Measurements from ENCODE around the gene DNAJB5.
"Not testable (repeated sequence)": the region's sequence is repeated elsewhere in the genome, so short reads cannot be mapped to it uniquely, and the experiment has no call there.

The DNAJB5 gene

DNA sequence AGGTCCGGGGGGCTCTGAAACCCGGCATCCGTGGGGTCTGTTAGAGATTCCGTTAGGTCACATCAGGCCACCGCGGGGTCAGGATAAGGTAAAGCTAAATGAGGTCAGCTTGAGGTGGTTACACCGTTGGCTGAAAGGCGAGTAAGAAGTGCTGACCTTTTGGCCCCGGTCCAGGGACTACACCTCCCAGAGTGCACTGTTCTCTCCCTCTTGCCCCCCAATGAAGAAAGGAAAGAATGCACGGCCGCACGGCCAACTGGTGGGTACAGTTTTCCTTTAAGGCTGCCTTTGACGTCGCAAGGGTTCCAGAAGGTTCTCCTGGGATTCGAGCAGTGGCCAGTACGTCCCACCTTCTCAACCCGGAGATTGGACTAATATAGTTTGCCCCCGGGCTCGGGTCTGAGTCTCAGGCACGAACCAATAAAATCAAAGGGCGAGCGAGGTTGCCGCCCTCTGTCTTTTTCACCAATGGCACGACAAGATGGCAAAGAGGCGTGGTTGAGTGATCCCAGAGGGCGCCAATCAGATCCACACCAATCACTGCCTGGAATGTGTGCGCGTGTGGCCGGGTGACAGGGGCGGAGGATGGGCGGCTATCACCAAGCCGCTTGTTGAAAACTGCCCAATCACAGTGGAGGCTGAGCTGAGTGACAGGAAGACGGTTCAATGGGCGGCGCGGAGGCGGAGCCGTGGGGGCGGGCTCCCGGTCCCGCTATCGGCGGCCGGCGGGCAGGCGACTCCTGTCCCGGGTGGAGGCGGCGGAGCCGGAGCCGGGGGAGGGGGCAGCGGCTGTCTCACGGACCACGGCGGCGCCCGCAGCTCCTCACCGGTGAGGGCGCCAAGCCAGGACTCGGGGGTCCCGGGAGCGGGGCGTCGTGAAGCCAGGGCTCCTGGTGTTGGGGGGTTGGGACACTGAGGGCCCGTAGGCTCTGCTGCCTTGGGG is at the start of gene DNAJB5:
Gene DNAJB5, plus strand, starts transcription at position 743 of the 943 bp plus-strand sequence. CDS start 886 bp downstream, outside the sequence.
- peak; percentile 95 for FAIRE-seq

DNA sequence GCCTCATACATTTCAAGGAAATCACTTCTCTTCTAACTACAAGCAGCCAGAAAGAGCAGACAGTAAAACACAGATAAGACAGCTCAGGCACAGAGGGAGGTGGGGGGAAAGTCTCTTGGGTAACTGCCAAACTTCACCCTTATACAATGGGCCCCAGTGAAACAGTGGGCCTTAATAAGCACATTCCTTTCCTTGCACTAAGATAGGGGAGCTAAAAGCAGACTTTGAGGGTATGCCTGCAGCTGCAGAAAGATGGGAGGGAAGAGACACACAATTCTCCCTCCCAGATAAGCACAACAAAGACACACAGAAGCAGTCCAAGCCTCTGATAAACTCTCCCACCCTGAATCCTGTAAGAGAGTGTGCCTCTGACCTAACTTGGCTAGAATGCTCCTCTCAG is 49.6 kb upstream of the DNAJB5 start:
- not testable (repeated sequence) for FAIRE-seq

DNA sequence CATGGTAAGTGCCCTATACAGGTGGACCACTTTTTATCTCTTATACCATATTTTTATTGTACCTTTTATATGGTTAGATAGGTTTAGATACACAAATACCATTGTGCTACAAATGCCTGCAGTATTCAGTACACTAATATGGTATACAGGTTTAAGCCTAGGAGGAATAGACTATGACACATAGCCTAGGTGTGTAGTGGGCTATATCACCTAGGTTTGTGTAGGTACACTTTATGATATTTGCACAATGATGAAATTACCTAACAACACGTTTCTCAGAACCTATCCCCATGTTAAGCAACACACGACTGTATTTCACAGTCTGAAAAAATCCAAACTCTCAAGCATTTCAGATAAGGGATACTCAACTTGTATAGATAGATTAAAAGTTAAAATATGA is 41.1 kb upstream of the DNAJB5 start:
- FAIRE-seq = no peak

DNA sequence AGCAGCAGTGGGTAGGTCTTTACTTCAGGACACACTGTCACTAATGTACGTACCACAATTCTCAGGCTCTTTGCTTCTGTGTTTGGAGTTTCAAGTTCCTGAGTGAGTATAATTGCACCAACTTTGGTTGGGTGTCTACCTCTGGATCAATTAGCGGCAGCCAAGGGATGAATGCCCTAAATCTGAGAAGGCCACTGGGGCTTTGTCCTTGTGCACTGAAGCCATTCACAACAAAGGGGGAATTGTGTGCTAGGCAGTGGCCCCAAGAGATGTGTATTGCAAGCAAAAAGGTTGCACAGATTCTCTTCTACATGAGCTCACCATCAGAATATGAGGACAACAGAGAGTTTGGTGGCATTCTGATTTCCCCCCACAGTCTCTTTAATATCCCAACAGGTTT is 35.3 kb upstream of the DNAJB5 start:
- no peak for FAIRE-seq

DNA sequence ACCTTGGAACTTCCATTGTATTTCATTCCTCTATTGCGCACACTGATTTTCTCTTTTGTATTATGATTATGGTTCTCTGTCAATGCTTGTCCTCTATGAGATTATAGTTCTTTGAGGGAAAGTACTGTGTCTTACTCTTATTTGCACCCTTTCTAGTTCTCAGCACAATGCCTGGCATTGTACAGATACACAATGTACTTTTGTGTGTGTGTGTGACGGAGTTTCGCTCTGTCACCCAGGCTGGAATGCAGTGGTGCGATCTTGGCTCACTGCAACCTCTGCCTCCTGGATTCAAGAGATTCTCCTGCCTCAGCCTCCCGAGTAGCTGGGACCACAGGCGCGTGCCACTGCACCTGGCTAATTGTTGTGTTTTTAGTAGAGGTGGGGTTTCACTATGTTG is 33.5 kb upstream of the DNAJB5 start:
- not testable (repeated sequence) for FAIRE-seq

DNA sequence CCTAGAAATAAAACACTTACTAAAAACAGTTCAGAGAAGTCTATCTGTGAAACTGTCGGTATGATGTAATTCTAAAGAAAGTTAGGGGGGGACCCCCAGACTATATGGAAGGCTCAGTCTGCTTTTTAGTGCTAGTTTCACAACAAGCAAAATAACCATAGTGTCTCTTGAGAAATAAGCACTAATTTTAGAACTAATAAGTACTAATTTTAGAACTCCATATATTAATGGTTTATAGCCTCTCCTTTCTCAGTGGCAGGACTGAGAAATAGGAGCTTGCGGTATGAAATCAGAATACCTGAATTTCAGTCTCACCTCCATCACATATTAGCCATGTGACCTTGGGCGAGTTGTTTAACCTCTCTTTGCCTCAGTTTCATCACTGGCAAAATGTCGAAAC is 32.9 kb upstream of the DNAJB5 start:
- no peak for FAIRE-seq

DNA sequence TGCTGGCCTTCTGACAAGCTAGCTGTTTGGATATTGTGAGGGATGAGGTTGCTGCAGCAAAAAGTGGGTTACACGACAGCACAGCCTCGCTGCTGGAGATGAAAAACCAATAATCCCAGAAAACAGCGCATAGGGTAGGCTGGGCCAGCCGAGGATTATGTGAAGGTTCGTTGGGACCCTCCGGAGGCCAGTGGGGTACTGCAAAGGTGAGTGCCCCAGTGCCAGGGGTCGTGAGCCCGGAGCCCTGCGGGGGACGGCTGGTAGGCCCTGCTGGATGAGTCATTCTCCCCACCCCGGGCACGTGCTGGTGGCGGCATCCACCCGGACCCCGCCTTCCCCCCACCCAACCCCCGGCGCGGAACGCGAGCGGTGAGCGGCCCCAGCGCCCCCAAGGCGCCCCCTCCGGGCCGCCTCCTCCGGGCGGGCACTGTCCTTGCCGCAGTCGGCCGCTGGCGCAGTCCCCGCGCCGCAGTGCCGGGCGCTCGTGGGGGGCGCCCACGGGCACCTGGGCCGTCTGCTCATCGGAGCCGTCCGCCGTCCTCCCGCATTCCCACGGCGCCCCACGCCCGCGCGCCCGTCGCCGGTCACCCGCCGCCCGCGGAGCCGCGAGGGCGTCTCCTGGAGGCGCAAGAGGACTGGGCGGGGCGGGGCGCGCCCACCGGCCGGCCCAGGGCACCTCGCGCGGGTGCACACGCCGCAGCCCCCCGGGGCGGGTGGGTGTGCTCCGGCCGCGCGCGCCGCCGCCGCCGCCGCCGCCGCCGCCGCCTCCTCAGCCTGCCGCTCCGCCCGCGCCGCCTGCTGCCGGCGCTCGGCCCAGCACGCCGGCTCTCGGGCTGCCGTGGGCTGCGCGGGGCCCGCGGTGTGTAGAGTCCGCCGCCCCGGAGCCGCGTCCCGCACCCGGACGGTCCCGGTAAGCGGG is 31.8 kb upstream of the DNAJB5 start, which contains the start of gene PHF24:
Gene PHF24, plus strand, starts transcription at position 794 of the 919 bp plus-strand sequence. CDS start 13,014 bp downstream, outside the sequence.
- no peak for FAIRE-seq

DNA sequence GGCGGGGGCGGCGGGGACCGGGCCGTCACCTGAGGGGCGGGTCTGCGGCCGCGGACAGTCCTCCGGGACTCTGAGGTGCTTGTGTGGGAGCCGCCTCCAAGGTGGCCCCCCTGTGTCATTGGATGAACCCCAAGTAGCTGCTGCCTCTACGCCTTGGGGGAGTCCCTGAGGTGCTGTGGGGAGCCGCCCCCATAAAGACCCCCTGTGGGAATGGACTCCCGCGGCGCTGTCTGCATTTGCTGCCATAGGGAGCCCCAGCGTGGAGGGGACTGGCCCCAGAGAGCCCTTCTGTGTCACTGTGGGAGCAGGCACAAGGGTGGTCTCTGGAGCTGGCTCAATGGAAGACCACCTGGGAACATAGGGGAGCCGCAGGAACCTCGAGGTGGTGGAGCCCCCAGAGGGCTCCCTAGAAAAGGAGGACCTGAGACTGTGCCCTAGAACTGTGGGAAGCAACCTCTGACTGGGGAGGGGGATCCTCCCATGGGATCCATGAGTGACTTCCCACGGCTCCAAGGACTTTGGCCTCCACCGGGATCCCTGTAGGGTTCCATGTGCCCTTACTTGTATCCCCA is 31.0 kb upstream of the DNAJB5 start:
- no peak for FAIRE-seq

DNA sequence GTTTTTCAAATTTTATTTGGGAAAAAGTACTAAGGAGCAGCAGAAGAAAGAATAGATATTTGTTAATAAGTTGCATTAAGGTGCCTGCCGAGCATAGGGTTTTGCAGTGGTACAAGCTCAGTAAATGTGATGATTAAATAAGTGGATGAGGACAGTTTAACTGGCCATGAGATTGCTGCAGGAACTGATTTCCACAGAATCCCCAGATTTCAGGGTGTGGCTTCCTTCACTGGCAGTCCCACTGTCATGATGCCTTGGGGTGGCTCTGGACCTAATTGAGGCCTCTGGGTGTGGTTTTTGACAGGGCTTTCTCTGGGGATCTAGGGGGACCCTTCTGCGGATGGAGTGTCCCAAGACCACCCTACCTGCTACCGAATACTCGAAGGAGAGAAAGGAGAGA is 30.1 kb upstream of the DNAJB5 start:
- FAIRE-seq = no peak

DNA sequence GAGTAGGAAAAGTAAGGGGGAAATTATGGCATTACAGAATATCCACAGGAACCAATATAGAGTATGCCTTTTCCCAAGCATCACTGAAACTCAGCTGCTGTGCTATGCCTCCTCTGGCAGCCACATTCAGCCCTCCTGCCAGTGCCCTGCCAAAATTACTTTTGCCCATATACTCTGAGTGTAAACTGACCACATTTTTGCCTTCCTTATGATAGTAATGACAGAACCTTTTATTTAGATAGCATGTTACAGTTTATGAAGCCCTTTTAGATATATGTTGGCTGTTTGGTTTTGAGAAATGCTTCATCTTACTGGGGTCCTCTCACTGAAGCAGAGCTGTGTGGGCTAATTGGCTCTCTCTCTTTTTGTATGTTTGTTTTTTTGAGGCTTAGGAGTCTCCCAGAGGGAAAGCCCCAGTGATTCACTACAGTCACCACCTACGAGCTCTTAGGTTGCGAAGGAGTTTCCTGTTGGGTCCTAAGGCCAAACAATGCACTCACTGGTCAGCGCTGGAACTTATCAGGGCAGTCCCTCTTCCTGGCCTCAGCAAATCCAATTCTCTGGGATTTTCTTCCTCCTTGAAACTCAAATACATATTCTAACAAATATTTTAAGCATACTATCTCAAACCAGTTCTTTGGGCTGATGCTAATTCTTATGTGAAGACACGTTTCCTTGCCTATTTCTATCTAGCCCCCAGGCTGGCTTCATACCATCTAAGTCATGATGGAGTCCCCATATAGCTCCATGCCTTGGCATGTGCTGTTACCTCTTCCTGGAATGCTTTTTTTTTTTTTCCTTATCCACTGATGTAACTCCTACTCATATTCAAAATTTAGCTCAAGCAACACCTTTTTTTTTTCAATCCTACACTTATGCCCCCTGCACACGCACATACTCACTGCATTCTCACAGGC is 27.7 kb upstream of the DNAJB5 start:
- no peak for FAIRE-seq

DNA sequence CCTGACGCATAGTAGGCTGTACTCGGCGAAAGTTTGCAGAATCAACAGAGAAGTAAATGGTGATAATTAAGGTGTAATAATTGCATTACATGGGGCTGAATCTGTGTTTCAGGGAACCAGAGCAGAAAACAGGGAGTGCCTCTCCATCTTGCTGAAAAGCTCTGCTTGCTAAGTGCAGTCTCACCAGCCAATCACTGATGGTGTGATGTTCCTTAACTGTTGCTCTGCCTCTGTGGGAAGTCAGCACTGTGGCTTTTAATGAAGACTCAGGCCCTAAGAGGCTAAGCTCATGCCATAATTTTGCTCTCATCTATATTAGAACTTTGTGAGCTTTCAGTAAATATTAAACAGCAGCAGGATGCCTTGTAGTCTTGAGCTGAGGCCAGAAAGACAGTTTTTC is 27.0 kb upstream of the DNAJB5 start:
- no peak for FAIRE-seq

DNA sequence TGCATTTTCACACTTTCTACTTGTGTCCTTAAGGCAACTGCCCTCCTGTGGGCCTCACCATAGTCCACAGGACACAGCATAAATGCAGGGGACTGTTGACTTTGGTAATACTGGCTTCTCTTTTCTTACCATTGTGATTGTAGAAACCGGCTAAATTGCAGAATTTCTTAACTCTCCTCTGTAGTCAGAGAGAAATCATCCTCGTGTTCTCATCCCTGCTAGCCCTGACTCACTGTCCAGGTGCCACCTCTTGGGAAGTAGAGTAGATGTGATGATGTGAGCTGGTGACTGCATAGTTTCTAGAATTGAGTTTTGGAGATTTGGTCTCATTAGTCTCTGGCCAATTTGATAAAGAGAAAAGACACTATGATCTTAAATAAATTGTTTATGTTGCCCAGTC is 26.0 kb upstream of the DNAJB5 start:
- no peak for FAIRE-seq

DNA sequence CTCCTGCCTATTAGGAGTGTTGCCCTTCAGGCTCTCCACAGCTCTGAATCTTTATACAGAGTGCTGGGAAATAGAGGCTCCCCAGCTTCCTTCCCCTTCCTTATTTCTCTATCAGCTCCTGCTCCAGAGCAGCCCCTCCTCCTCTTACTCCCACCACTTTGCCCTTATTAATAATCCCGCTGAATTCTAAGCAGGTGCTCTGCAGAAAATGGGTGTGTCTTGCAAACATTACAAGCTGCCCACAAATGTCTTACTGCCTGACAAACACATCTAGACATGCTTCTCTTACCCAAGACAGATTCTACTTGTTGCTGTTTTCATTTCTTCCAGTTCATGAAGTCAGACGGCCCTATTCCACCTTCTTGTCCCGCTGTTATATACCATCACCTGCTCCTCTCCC is 25.1 kb upstream of the DNAJB5 start:
- no peak for FAIRE-seq

DNA sequence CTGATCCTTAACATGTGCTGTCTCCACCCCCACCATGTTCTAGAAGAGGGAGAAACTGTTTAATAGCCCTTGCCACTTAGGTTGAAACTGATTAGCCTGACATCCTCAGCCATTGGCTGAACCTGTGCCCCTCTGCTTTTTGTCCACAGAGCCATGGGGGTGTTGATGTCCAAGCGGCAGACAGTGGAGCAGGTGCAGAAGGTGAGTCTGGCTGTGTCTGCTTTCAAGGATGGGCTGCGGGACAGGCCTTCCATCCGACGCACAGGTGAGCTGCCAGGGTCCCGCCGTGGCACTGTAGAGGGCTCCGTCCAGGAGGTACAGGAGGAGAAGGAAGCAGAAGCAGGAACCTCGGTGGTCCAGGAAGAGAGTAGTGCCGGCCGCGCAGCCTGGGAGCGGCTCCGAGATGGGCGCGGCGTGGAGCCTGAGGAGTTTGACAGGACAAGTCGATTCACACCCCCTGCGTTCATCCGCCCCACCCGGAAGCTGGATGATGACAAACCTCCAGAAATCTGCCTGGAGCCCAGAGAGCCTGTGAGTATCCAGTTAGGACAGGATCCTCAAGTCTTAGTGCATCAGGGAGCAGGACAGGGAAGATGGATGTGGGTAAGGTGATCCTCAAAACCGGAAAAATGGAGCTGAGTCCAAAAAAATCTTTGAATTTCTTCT is 18.3 kb upstream of the DNAJB5 start:
- no peak for FAIRE-seq

DNA sequence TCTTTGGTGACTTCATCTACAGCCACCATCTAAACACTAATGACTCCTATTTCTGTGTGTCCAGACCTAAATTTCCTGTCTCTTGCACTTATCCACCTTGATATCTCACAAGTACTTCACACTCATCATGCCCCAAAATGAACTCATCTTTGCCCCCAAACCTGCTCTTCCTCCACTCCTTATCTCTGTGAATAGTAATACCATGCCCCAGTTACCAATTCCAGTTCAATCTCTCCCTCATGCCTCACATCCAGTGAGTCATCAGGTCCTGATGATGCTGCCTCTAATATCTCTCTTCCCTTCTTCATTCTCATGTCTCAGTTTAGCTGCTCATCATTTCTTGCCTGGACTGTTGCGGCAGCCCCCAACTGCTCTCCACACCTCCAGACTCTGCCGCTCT is 14.9 kb upstream of the DNAJB5 start:
- FAIRE-seq = no peak

DNA sequence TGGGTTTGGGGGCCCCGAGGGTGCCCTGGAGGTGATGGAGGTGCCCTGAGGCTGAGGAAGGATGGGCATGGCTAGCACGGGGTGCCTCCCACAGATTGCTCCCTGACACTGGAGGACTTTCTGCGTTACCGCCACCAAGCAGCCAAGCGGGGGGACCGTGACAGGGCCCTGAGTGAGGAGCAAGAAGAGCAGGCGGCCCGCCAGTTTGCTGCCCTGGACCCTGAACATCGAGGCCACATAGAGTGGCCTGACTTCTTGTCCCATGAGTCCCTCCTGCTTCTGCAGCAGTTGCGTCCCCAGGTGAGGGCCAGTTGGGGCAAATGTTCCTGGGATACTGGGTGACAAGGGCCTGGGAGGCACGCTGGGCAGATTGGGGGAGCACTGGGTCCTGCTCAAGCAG is 13.1 kb upstream of the DNAJB5 start:
- FAIRE-seq = no peak

DNA sequence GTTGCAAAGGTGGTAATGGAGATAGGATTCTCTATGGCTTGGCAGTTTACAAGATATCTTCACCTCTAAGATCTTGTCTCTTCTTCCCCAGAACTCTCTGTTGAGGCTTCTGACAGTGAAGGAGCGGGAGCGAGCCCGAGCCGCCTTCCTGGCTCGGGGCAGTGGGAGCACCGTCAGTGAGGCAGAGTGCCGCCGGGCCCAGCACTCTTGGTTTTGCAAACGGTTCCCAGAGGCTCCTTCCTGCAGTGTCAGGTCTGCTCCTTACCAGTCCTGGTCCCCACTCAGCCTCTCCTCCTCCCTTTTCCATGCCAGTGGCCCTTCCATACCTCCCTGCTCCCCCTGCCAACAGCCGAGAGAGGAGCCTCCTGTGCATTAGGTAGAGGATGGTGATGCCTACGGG is 12.6 kb upstream of the DNAJB5 start:
- no peak for FAIRE-seq

DNA sequence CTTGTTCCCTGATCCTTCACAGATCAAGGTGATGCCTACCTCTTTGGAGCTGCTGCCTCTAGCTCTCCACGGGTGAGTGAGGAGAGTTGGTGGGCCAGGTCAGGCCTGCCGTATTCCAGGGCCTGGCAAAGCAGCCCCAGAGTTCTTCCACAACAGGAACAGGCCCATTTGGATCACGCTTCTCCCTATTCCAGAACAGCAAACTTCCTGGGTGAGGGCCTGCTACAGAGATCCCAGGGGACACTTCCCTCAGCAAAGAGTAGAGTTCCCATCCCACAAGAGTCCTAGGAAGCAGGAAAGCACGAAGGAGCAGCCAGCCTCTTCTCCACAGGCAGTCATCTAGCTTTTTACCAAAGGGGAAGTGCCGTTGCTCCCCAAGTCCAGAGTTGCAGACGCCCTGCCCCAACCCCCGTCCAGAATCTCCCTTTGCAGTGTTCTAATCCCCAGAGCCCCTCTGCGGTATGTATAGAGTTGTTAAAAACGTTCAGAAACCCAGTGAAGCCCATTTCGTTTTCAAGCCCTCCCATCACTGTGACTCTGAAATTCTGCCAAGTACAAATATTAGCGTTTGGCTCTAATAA is 9.3 kb upstream of the DNAJB5 start:
- FAIRE-seq = no peak

DNA sequence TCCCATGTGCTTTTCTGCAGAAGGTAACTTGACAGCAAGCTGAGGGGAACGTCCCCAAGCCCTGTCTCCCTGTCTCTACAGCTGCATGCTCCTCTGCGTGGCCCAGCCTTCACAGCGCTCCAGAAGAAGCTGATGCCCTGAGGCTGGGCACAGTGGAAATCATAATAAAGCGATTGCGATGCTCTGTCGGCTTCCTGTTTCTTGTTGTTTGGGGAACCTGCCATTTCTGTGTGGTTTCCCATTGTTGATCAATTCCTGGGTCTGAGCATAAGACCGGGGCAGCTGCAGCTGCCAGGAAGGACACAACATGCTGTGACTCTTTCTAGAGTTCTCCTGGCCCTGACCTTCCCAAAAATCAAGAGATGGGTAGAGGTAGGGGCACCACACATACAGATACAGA is 7.2 kb upstream of the DNAJB5 start:
- no peak for FAIRE-seq

DNA sequence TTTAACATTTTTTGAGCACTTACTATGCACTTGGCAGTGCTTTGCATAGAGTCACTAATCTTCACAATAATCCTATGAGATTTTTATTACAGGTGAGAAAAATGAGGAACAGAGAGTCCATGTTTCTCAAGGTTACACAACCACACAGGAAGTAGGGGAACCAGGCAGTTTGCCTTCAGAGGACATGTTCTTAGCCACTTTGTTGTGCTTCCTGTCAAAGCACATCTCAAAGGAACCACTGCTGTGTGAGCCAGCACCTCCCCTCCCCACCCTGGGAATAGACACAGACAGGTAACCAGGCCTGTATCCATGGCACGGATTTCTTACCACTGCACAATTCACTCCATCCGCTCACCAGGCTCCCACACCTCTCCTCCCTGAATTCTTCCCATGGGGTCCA is 6.3 kb upstream of the DNAJB5 start:
- FAIRE-seq = no peak

DNA sequence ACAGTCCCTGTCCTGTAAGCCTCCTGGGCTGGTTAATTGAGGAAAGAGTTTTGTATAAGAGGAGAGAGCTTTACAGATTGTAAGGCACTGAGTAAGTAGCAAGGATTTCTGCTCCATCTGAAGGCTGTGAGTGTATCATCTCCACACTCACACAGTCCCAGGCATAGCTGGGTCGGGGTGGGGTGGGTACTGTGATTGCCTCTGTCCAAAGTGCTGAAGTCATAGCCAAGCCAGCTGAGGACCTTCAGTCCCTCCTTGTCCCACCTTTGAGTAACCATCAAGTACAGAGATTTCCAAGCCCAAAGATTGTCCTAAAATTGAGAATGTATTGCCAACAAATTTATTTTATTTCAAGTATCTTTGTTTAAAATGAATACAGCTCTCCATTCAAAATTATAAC is 5.5 kb upstream of the DNAJB5 start:
- FAIRE-seq = no peak
